ENCODE results near the gene PYROXD2.

DNA sequence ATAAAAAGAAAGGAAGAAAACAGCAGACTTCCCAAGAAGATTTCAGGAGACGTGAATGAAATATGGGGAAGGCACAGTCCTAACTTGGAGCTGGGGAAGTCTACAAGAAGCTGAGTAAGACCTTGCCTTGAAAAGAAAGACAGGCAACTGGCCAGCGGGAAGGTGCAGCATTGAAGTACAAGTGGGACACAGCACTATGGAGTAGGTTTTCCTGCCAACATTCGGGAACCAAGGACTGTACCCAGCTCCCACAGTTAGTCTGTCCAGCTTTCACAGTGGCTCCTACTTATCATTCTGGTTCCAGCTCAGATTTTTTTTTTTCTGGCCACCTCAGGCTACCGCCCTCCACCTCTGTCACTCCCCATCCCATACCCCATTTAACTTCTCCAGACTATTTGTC lies 21.7 kb upstream of the PYROXD2 start:
- TF ChIP-seq CTCF (IDR thresholded peaks at IDR 0.05) (no peak), POLR2AphosphoS5 (IDR thresholded peaks at IDR 0.05) (no peak), POLR2A (IDR thresholded peaks at IDR 0.05) (no peak), EP300 (IDR thresholded peaks at IDR 0.05) (no peak)
